K562 (cell line): ENCODE results near the gene SLC39A11.

ENCODE experiments used
- NCOA2 ChIP-seq, 2 experiments: fragments of 450-650 bp; IDR thresholded peaks; 2 replicates each; pipeline ENCODE4 v1.6.1; 2018; ENCODE audit warnings: mild to moderate bottlenecking in 2 of 2, moderate library complexity in 1 of 2; ENCODE audit not compliant: partially characterized antibody in 2 of 2
- TF ChIP-seq, protein P1 (sequence below): fragments of 450-650 bp; conservative IDR thresholded peaks from 2 replicates; pipeline ENCODE4 v1.6.1; 2016; ENCODE audit warnings: missing genetic modification characterization, low read depth, mild to moderate bottlenecking, control low read depth, missing compliant biosample characterization

DNA sequence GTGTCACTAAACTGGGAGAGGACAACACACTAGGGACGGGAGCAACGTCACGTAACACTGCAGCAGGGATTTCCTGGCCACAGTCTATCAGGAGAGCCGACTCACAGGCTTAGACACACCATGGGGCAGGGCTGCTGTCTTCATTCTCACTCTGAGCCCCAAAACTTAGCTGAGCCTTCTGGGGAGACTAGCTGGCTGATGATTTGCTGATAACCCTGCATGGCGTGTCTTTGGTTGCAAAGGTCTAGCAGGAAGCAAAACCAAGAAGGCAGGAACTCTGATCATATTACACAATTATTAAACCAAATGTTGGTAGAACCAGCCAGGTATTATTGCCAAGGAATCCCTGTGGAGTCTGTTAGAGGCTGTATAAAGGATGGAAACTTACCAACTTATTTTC, 345.0 kb downstream of the SLC39A11 start:
- TF ChIP-seq, protein P1, sequence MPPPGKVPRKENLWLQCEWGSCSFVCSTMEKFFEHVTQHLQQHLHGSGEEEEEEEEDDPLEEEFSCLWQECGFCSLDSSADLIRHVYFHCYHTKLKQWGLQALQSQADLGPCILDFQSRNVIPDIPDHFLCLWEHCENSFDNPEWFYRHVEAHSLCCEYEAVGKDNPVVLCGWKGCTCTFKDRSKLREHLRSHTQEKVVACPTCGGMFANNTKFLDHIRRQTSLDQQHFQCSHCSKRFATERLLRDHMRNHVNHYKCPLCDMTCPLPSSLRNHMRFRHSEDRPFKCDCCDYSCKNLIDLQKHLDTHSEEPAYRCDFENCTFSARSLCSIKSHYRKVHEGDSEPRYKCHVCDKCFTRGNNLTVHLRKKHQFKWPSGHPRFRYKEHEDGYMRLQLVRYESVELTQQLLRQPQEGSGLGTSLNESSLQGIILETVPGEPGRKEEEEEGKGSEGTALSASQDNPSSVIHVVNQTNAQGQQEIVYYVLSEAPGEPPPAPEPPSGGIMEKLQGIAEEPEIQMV (tag) = no peak
- no peak for TF ChIP-seq NCOA2 (IDR thresholded peaks at IDR 0.05; ENCODE audit: partially characterized antibody in 2 of 2)
